ENCODE results near the gene SPACA4. TPM values are rescaled to one million over a fixed set of nuclear protein-coding genes. Genes with fewer than 3 reads are reported as not detected.

SPACA4 gene
- total and polyA plus RNA-seq, 9 of the 15 experiments (the other 6 are each of a cell fraction or from before 2014, with no cell fraction given) = not detected

GRCh38 chr19:48619692-48620585 lies 13.4 kb downstream of the SPACA4 start (continued):
- no peak for TF ChIP-seq CCNT2 (IDR thresholded peaks at IDR 0.05; ENCODE audit: borderline replicate concordance, extremely low read depth, insufficient read length, low read depth, low read length)
- no peak for TF ChIP-seq ZNF274 (IDR thresholded peaks at IDR 0.05; ENCODE audit: borderline replicate concordance, low read depth, low read length)
- TF ChIP-seq ZNF217 (CRISPR knock-in tag; IDR thresholded peaks at IDR 0.05) = no peak
- peak; percentile 47 for TF ChIP-seq C11orf30 (IDR thresholded peaks at IDR 0.05; ENCODE audit: low read depth)
- no peak for TF ChIP-seq ZNF263 (CRISPR knock-in tag; IDR thresholded peaks at IDR 0.05; ENCODE audit: borderline replicate concordance)
- TF ChIP-seq ZBTB2 (IDR thresholded peaks at IDR 0.05) = no peak
- TF ChIP-seq SRSF3 (IDR thresholded peaks at IDR 0.05; ENCODE audit: insufficient read depth, low read length) = no peak
- no peak for TF ChIP-seq ZNF134 (CRISPR knock-in tag; conservative IDR thresholded peaks at IDR 0.05)
- TF ChIP-seq CREBBP (IDR thresholded peaks at IDR 0.05; ENCODE audit: low read depth, low read length) = no peak
- TF ChIP-seq SMAD3 (CRISPR knock-in tag; conservative IDR thresholded peaks at IDR 0.05) = no peak
- TF ChIP-seq ILF3 (IDR thresholded peaks at IDR 0.05; ENCODE audit: borderline replicate concordance) = no peak
- no peak for TF ChIP-seq SRF (CRISPR knock-in tag; IDR thresholded peaks at IDR 0.05)
- TF ChIP-seq ZNF512 (tag; IDR thresholded peaks at IDR 0.05) = no peak
- no peak for TF ChIP-seq ZBTB11 (CRISPR knock-in tag; IDR thresholded peaks at IDR 0.05)
- TF ChIP-seq ZNF511 (CRISPR knock-in tag; IDR thresholded peaks at IDR 0.05) = no peak
- TF ChIP-seq ARHGAP35 (IDR thresholded peaks at IDR 0.05; ENCODE audit: partially characterized antibody) = no peak
- no peak for TF ChIP-seq DDX20 (tag; IDR thresholded peaks at IDR 0.05; ENCODE audit: low read depth)
- TF ChIP-seq PHTF2 (CRISPR knock-in tag; IDR thresholded peaks at IDR 0.05) = no peak
